ENCODE measurements around the gene SPATA3.
"Not testable (repeated sequence)": the region's sequence is repeated elsewhere in the genome, so short reads cannot be mapped to it uniquely, and the experiment has no call there.

The SPATA3 gene

GRCh38 chr2:231001921-231002320, 6.0 kb downstream of the SPATA3 start:
- Histone ChIP-seq H3K9me3 (ENCODE audit: control insufficient read depth in 1 of 2, low read length in 2 of 2) (peaks cover 0 to 4% of the 10 kb centered on the region in 2 donors), H3K36me3 (ENCODE audit: control insufficient read depth in 1 of 2, insufficient read depth in 2 of 2, low read length in 2 of 2) (no peaks in the 10 kb centered on the region), H3K4me1 (ENCODE audit: control insufficient read depth in 1 of 2, insufficient read depth in 2 of 2, low read length in 2 of 2) (no peaks in the 10 kb centered on the region), H3K27me3 (ENCODE audit: low read depth, low read length) (peaks cover 12% of the 10 kb centered on the region), H3K4me3 (ENCODE audit: low read depth in 1 of 2, low read length in 2 of 2) (no peak overlapping the region), H3K27ac (ENCODE audit: low read length) (no peak overlapping the region)

GRCh38 chr2:231002641-231003040, 6.7 kb downstream of the SPATA3 start:
- H3K27ac ChIP-seq (ENCODE audit: low read length), result no peak overlapping the region
- H3K4me3 ChIP-seq (ENCODE audit: low read depth in 1 of 2, low read length in 2 of 2), result no peak overlapping the region
- H3K36me3 ChIP-seq (ENCODE audit: control insufficient read depth in 1 of 2, insufficient read depth in 2 of 2, low read length in 2 of 2), result no peaks in the 10 kb centered on the region
- H3K4me1 ChIP-seq (ENCODE audit: control insufficient read depth in 1 of 2, insufficient read depth in 2 of 2, low read length in 2 of 2), result no peaks in the 10 kb centered on the region
- peaks cover 12% of the 10 kb centered on the region for H3K27me3 ChIP-seq (ENCODE audit: low read depth, low read length)
- peaks cover 0 to 4% of the 10 kb centered on the region in 2 donors for H3K9me3 ChIP-seq (ENCODE audit: control insufficient read depth in 1 of 2, low read length in 2 of 2)

- Histone ChIP-seq H3K9me3 (ENCODE audit: control insufficient read depth in 1 of 2, low read length in 2 of 2) (peaks cover 0 to 4% of the 10 kb centered on the region in 2 donors), H3K4me1 (ENCODE audit: control insufficient read depth in 1 of 2, insufficient read depth in 2 of 2, low read length in 2 of 2) (no peaks in the 10 kb centered on the region), H3K4me3 (ENCODE audit: low read depth in 1 of 2, low read length in 2 of 2) (no peak overlapping the region), H3K27ac (ENCODE audit: low read length) (no peak overlapping the region), H3K36me3 (ENCODE audit: control insufficient read depth in 1 of 2, insufficient read depth in 2 of 2, low read length in 2 of 2) (no peaks in the 10 kb centered on the region), H3K27me3 (ENCODE audit: low read depth, low read length) (peaks cover 12% of the 10 kb centered on the region)
Measured at GRCh38 chr2:231003186-231003585, 7.3 kb downstream of the SPATA3 start.

- not testable (repeated sequence) for H3K4me1 ChIP-seq (ENCODE audit: control insufficient read depth in 1 of 2, insufficient read depth in 2 of 2, low read length in 2 of 2); H3K27ac ChIP-seq (ENCODE audit: low read length); H3K4me3 ChIP-seq (ENCODE audit: low read depth in 1 of 2, low read length in 2 of 2); H3K9me3 ChIP-seq (ENCODE audit: control insufficient read depth in 1 of 2, low read length in 2 of 2); H3K36me3 ChIP-seq (ENCODE audit: control insufficient read depth in 1 of 2, insufficient read depth in 2 of 2, low read length in 2 of 2)
- H3K27me3 ChIP-seq (ENCODE audit: low read depth, low read length), result peaks cover 11% of the 10 kb centered on the region
Measured at GRCh38 chr2:231004930-231005329, 9.0 kb downstream of the SPATA3 start.

GRCh38 chr2:231007286-231008098, 11.6 kb downstream of the SPATA3 start:
- no peaks in the 10 kb centered on the region for H3K36me3 ChIP-seq (ENCODE audit: control insufficient read depth in 1 of 2, insufficient read depth in 2 of 2, low read length in 2 of 2)
- no peaks in the 10 kb centered on the region for H3K9me3 ChIP-seq (ENCODE audit: control insufficient read depth in 1 of 2, low read length in 2 of 2)
- H3K4me3 ChIP-seq (ENCODE audit: low read depth in 1 of 2, low read length in 2 of 2), result no peak overlapping the region
- H3K27me3 ChIP-seq (ENCODE audit: low read depth, low read length), result peaks cover 5% of the 10 kb centered on the region
- no peak overlapping the region for H3K27ac ChIP-seq (ENCODE audit: low read length)
- H3K4me1 ChIP-seq (ENCODE audit: control insufficient read depth in 1 of 2, insufficient read depth in 2 of 2, low read length in 2 of 2), result no peaks in the 10 kb centered on the region

- Histone ChIP-seq H3K27ac (ENCODE audit: low read length) (no peak overlapping the region), H3K9me3 (ENCODE audit: control insufficient read depth in 1 of 2, low read length in 2 of 2) (no peaks in the 10 kb centered on the region), H3K4me1 (ENCODE audit: control insufficient read depth in 1 of 2, insufficient read depth in 2 of 2, low read length in 2 of 2) (no peaks in the 10 kb centered on the region), H3K27me3 (ENCODE audit: low read depth, low read length) (peaks cover 5% of the 10 kb centered on the region), H3K4me3 (ENCODE audit: low read depth in 1 of 2, low read length in 2 of 2) (no peak overlapping the region), H3K36me3 (ENCODE audit: control insufficient read depth in 1 of 2, insufficient read depth in 2 of 2, low read length in 2 of 2) (no peaks in the 10 kb centered on the region)
Measured at GRCh38 chr2:231008131-231008530, 12.2 kb downstream of the SPATA3 start.

GRCh38 chr2:231009236-231009919, 13.5 kb downstream of the SPATA3 start:
- H3K4me3 ChIP-seq (ENCODE audit: low read depth in 1 of 2, low read length in 2 of 2), result no peak overlapping the region
- H3K9me3 ChIP-seq (ENCODE audit: control insufficient read depth in 1 of 2, low read length in 2 of 2), result no peaks in the 10 kb centered on the region
- no peaks in the 10 kb centered on the region for H3K4me1 ChIP-seq (ENCODE audit: control insufficient read depth in 1 of 2, insufficient read depth in 2 of 2, low read length in 2 of 2)
- no peaks in the 10 kb centered on the region for H3K27me3 ChIP-seq (ENCODE audit: low read depth, low read length)
- no peaks in the 10 kb centered on the region for H3K36me3 ChIP-seq (ENCODE audit: control insufficient read depth in 1 of 2, insufficient read depth in 2 of 2, low read length in 2 of 2)
- H3K27ac ChIP-seq (ENCODE audit: low read length), result no peak overlapping the region

- no peaks in the 10 kb centered on the region for H3K36me3 ChIP-seq (ENCODE audit: control insufficient read depth in 1 of 2, insufficient read depth in 2 of 2, low read length in 2 of 2)
- no peaks in the 10 kb centered on the region for H3K9me3 ChIP-seq (ENCODE audit: control insufficient read depth in 1 of 2, low read length in 2 of 2)
- H3K27ac ChIP-seq (ENCODE audit: low read length), result no peak overlapping the region
- no peak overlapping the region for H3K4me3 ChIP-seq (ENCODE audit: low read depth in 1 of 2, low read length in 2 of 2)
- H3K4me1 ChIP-seq (ENCODE audit: control insufficient read depth in 1 of 2, insufficient read depth in 2 of 2, low read length in 2 of 2), result no peaks in the 10 kb centered on the region
- H3K27me3 ChIP-seq (ENCODE audit: low read depth, low read length), result no peaks in the 10 kb centered on the region
Measured at GRCh38 chr2:231010201-231010730, 14.3 kb downstream of the SPATA3 start.

- no peaks in the 10 kb centered on the region for H3K36me3 ChIP-seq (ENCODE audit: control insufficient read depth in 1 of 2, insufficient read depth in 2 of 2, low read length in 2 of 2)
- no peaks in the 10 kb centered on the region for H3K4me1 ChIP-seq (ENCODE audit: control insufficient read depth in 1 of 2, insufficient read depth in 2 of 2, low read length in 2 of 2)
- H3K27me3 ChIP-seq (ENCODE audit: low read depth, low read length), result no peaks in the 10 kb centered on the region
- no peak overlapping the region for H3K27ac ChIP-seq (ENCODE audit: low read length)
- H3K4me3 ChIP-seq (ENCODE audit: low read depth in 1 of 2, low read length in 2 of 2), result no peak overlapping the region
- H3K9me3 ChIP-seq (ENCODE audit: control insufficient read depth in 1 of 2, low read length in 2 of 2), result no peaks in the 10 kb centered on the region
Measured at GRCh38 chr2:231011526-231011925, 15.6 kb downstream of the SPATA3 start.

- Histone ChIP-seq H3K27me3 (ENCODE audit: low read depth, low read length) (no peaks in the 10 kb centered on the region), H3K36me3 (ENCODE audit: control insufficient read depth in 1 of 2, insufficient read depth in 2 of 2, low read length in 2 of 2) (no peaks in the 10 kb centered on the region), H3K4me1 (ENCODE audit: control insufficient read depth in 1 of 2, insufficient read depth in 2 of 2, low read length in 2 of 2) (no peaks in the 10 kb centered on the region), H3K27ac (ENCODE audit: low read length) (no peak overlapping the region), H3K4me3 (ENCODE audit: low read depth in 1 of 2, low read length in 2 of 2) (no peak overlapping the region), H3K9me3 (ENCODE audit: control insufficient read depth in 1 of 2, low read length in 2 of 2) (no peaks in the 10 kb centered on the region)
Measured at GRCh38 chr2:231012463-231012862, 16.5 kb downstream of the SPATA3 start.

GRCh38 chr2:231013820-231014219, 17.9 kb downstream of the SPATA3 start:
- H3K27me3 ChIP-seq (ENCODE audit: low read depth, low read length), result no peaks in the 10 kb centered on the region
- no peaks in the 10 kb centered on the region for H3K36me3 ChIP-seq (ENCODE audit: control insufficient read depth in 1 of 2, insufficient read depth in 2 of 2, low read length in 2 of 2)
- no peaks in the 10 kb centered on the region for H3K4me1 ChIP-seq (ENCODE audit: control insufficient read depth in 1 of 2, insufficient read depth in 2 of 2, low read length in 2 of 2)
- H3K4me3 ChIP-seq (ENCODE audit: low read depth in 1 of 2, low read length in 2 of 2), result no peak overlapping the region
- no peak overlapping the region for H3K27ac ChIP-seq (ENCODE audit: low read length)
- H3K9me3 ChIP-seq (ENCODE audit: control insufficient read depth in 1 of 2, low read length in 2 of 2), result no peaks in the 10 kb centered on the region
